Left renal pelvis (tissue), 4 donors: ENCODE data around the gene PRPF31. TPM values are rescaled to one million over a fixed set of nuclear protein-coding genes. Genes with fewer than 3 reads are reported as not detected.
"Not testable (repeated sequence)": the region's sequence is repeated elsewhere in the genome, so short reads cannot be mapped to it uniquely, and the experiment has no call there.

Experiments used
- DNase-seq, 4 donors: peaks; one replicate each; pipeline ENCODE4 v3.0.0-alpha.2; 2013; ENCODE audit warnings: low read depth in 4 of 4, low spot score in 3 of 4
- polyA plus RNA-seq, 4 donors: library from polyadenylated mRNA; unstranded; fragments of 120-200 nt; gene quantifications; one replicate each; pipeline ENCODE4 v1.2.1, GENCODE V29; 2013; ENCODE audit not compliant: insufficient read length in 4 of 4

Gene PRPF31
- polyA plus RNA-seq, 4 donors = 50.8 to 72.9 (median 68.7) TPM

DNA sequence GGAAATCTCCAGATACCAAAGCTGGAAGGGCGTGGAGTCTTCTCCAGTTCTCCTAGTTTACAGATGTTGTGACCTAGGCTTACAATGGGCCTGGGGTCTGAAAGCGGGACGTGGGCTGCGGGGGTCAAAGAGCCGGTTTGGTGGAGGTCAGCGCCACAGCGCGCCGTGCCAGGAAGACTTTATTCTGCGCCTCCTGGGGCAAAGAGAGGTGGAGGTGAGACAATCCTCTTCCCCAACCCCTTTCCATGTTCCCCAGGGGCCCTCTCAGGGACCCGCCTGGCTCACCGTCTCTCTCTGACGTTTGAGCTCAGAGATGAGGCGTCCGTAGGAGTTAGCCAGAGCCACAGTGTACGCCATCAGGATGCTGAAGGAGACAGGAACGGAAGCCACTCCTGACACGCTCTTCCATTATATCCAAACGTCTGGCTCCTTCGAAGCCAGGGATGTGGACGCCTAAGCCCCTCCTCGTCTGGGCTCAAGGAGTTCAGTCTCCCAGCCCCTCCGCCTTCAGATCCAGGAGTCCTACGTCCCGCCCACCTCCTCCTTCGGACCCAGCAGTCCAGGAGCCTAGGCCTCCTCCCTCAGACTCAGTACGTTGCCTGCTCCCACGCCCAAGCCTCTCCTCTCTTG, 44.7 kb downstream of the PRPF31 start:
- no peak for DNase-seq

GRCh38 chr19:54160854-54161253, 45.3 kb downstream of the PRPF31 start:
- no peak for DNase-seq

DNA sequence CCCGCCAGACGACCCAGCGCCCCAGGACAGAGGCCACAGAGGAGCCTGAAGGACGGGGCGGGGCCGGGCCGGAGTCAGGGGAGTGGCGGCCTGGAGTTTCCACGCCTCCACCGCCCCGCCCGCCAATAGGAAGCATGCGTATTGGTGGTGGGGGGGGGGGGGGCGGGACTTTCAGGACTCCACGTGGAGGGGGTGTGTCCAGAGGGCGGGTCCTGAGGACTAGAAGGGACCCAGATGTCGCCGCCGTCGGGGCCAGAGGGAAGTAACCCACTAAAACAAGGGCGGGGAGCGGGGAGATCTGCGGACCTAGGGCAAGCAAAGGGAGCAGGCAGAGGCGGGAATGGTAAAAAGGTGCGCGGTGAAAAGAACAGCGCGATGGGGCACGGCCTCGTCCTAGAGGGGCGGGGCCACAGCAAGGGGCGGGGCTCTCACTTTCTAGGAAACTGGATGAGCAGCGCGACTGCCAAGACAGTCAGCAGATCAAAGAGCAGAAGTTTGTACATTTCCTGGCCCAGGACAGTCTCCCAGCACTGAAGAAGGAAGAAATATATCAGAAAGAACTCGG, 46.8 kb downstream of the PRPF31 start:
- DNase-seq = peak in 1 of 4 donors; percentile 56

- no peak for DNase-seq
Measured at GRCh38 chr19:54162884-54163283, 47.3 kb downstream of the PRPF31 start.

GRCh38 chr19:54164369-54165068, 49.0 kb downstream of the PRPF31 start:
- DNase-seq = no peak

DNA sequence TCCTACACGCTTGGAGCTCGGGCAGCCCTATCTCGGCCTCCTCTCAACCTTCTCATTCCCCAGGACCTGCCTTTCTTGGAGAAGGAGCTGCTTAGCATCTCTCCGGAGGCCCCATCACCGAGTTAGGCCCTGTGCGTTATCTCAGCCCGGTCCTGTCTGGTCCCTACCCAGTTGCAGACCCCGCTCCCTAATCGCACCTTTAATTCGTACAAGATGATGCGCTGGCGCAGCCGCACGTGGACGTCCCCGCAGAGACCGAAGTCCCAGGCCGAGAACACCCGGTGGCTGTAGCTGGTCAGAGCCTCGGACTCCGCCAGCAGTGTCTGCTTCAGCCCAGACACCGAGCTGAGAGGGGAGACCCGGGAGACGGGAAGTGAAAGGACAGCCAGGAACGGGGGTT, 49.7 kb downstream of the PRPF31 start:
- no peak for DNase-seq

DNA sequence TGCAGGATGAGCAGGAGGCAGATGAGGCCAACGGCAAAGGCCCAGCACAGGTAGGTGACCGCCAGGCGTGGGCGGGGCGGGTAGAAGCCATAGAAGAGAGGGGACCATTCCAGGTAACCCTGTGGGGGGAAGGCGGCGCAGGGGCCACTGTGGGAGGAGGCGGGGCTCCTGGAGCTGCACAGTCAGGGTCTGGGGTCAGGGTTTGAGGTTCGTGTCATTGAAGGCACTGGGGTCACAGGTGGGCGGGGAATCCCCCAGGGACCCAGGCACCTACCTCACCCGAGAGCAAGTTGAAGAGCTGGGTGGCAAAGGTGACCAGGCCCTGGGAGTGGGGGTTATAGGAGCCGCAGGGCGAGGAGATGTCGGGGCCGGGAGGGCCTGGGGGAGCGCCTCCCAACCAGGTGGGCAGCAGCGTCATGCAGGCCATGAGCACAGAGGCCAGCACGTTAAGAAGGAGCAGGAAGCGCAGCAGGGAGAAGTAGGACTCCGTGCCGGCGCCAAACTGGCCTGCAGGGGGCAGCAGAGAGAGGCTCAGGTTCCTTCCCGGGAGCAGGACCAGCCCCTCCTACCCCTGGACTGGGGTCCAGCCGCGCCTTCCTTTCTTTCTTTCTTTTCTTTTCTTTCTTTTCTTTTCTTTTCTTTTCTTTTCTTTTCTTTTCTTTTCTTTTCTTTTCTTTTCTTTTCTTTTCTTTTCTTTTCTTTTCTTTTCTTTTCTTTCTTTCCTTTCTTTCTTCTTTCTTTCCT, 52.8 kb downstream of the PRPF31 start:
- DNase-seq = peak in 2 of 4 donors; percentile 62 to 79

- no peak for DNase-seq
Measured at GRCh38 chr19:54169149-54169740, 53.7 kb downstream of the PRPF31 start.

DNA sequence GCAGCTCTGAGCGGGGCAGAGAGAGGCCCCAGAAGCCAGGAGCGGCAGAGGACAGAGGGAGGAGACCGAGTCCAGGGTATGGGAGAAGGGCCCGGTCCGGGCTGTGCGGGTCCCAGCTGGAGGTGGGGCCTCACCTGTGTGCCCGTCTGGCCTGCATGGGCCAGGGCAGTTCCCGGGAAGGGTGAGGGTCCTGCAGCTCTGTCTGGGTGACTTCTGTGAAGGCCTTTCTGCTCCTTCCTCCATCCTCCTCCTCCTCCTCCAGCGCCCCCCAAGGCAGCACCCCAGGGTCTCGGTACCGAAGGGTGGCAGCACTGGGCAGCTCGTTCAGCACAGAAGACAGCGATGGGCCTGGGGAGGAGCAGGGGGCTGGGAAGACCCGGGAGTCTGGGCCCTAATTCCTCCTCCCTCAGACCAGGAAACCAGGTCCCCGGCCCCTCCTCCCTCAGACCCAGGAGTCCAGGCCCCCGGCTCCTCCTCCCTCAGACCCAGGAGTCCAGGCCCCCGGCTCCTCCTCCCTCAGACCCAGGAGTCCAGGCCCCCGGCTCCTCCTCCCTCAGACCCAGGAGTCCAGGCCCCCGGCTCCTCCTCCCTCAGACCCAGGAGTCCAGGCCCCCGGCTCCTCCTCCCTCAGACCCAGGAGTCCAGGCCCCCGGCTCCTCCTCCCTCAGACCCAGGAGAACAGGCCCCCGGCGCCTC, 56.3 kb downstream of the PRPF31 start:
- DNase-seq = not testable (repeated sequence)

GRCh38 chr19:54172471-54173358, 57.2 kb downstream of the PRPF31 start, which contains the start of gene TMC4:
TMC4 (minus strand) TSS chr19:54173160; CDS start chr19:54173117, 43 bp downstream.
- DNase-seq = no peak

DNA sequence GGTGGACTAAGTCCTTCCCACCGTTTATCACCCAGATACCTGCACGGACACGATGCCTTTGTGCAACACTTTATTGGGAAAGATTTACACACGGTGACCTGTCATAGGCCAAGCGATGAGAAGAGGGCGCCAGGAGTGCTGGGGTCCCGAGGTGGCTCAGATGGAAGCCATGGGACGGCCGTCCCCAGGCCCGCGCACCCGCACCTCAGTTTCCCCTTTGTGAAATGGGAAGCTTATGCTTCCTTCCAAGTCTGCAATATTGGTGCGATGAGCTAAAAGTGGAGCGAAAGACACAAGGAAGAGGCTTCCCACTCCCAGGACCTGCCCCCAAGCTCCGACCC, 57.8 kb downstream of the PRPF31 start:
- DNase-seq = no peak

- DNase-seq = no peak
Measured at GRCh38 chr19:54173951-54174834, 58.6 kb downstream of the PRPF31 start.

GRCh38 chr19:54178581-54179261, 63.2 kb downstream of the PRPF31 start:
- DNase-seq = no peak

DNA sequence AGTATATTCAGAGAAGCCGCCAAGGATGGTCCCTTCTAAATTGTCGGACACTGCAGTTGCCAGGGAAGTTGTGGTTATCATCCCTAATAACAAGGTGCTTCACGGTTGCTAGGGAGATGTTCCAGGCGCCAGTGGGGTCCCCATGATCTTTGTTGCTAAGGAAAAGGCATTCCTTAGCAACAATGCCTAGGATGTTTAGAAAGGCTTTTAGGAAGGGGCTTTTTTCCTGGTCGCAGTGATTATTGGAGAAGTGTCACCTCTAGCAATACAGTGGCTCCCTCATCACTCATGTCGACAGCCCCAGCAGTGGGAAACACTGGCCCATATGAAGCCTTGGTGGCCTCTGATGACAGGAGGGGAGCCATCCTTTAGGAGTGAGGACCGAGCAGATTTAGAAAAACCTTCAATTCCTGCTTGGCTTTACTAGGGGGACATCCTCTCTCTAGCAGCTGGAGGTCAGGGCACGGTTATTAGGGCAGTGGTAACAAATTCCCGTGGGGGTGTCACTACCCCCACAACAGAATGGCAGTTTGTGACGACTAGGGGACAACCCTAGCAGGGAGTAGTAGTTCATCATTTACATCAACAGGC, 63.8 kb downstream of the PRPF31 start:
- no peak for DNase-seq

DNA sequence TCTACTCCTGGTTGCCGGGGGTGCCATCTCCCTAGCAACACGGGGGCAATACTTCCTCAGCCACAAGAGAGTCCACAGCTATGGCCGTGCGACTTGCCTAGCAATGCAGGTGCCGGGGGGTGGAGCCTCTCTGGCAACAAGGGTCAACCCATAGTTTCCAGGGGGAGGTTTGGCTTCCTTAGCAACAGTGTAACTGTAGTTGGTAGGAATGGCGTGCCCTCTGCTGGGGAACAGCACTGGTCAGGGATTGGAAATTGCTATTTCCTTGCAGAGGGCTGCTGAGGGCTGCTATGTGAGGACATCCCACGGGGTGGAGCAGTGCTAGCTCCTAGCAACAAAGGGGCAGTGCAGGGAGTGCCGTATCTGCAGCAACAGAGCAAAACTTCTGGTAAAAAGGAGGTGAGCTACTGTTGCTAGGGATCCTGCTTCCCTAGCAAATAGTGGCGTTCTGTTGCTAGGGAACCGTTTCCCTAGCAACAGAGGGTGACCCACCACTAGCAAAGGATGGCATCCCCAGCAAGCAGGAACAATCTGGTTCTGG, 64.4 kb downstream of the PRPF31 start:
- DNase-seq = peak in 1 of 4 donors; percentile 75

DNA sequence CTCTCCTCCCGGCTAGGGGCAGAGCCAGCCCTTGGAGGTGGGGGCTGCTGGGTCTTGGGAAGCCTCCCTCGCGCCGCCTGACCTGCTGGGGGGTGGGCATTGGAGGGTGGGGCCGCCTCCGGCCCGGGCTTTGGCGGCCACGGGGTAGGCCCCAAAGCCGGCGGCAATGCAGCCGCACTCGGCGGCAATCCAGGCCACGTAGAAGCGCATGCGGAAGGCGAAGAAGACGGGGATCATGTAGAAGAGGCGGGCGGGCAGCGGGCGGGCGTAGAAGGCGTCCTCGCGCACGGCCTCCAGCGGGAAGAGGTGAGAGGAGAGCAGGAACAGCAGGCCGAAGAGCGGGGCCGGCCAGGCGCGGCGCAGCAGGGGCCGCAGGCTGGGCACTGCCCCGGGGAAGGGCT, 65.1 kb downstream of the PRPF31 start:
- no peak for DNase-seq
